H1 (cell line): Measurements from ENCODE around the gene KATNAL1. TPM values are rescaled to one million over a fixed set of nuclear protein-coding genes. Genes with fewer than 3 reads are reported as not detected.

Source experiments
- CTCF ChIA-PET: fragments of 300-600 bp; sonication (Branson Sonifier 250); formaldehyde crosslinking; loops from one replicate; lab custom pipeline; 2021; ENCODE audit not compliant: partially characterized antibody; lab: Charles Lee
- POLR2A ChIA-PET: fragments of 300-600 bp; sonication (Branson Sonifier 250); formaldehyde crosslinking; loops from one replicate; lab custom pipeline; 2021; ENCODE audit warnings: inconsistent platforms; ENCODE audit not compliant: partially characterized antibody; lab: Charles Lee
- DNase-seq, 2 experiments: peaks; one replicate each; pipeline versions ENCODE4 v3.0.0 to v3.0.0-alpha.2; 2010 to 2022; ENCODE audit warnings: low spot score in 2 of 2, low read depth in 1 of 2, mixed read lengths in 1 of 2
- FAIRE-seq: peaks from 2 replicates; lab custom pipeline; 2011; peaks lifted over from hg19 to GRCh38; lab: Jason Lieb, UNC
- H2AFZ ChIP-seq: 2 replicates; pipeline ENCODE4 v1.8.1; 2012; ENCODE audit warnings: low read length, inconsistent platforms
- H2AK5ac ChIP-seq: 2 replicates; pipeline ENCODE4 v1.6.1; 2013; ENCODE audit warnings: low read depth, low read length
- H2BK120ac ChIP-seq: replicated peaks from 2 replicates; pipeline ENCODE3; 2013; ENCODE audit warnings: low read depth, low read length, inconsistent platforms
- H2BK12ac ChIP-seq: 2 replicates; pipeline ENCODE4 v1.6.1; 2013; ENCODE audit warnings: low read depth, low read length
- H2BK15ac ChIP-seq: 2 replicates; pipeline ENCODE4 v1.6.1; 2013; ENCODE audit warnings: low read length
- H2BK20ac ChIP-seq: 2 replicates; pipeline ENCODE4 v1.6.1; 2013; ENCODE audit warnings: low read length
- H2BK5ac ChIP-seq: 2 replicates; pipeline ENCODE4 v1.6.1; 2013; ENCODE audit warnings: low read depth, low read length
- H3K14ac ChIP-seq: 2 replicates; pipeline ENCODE4 v1.6.1; 2013; ENCODE audit warnings: inconsistent platforms; ENCODE audit not compliant: insufficient read length
- H3K18ac ChIP-seq: 2 replicates; pipeline ENCODE4 v1.6.1; 2013; ENCODE audit warnings: low read length; ENCODE audit errors: extremely low read depth
- H3K23ac ChIP-seq: 2 replicates; pipeline ENCODE4 v1.6.1; 2013; ENCODE audit warnings: inconsistent platforms; ENCODE audit not compliant: insufficient read length
- H3K23me2 ChIP-seq: 2 replicates; pipeline ENCODE4 v1.6.1; 2013; ENCODE audit warnings: low read depth, low read length
- H3K27ac ChIP-seq: 2 replicates; pipeline ENCODE4 v1.6.1; 2011; ENCODE audit warnings: low read depth, low read length, inconsistent platforms
- H3K27me3 ChIP-seq, 4 experiments: replicated peaks in 1 of 4; 1 replicate in 1 of 4; 2 replicates in 3 of 4; pipeline versions ENCODE4 v1.6.1 to v1.8.1; 2011 to 2013; ENCODE audit warnings: low read length in 3 of 4, mild to moderate bottlenecking in 3 of 4, inconsistent platforms in 2 of 4, mixed read lengths in 2 of 4, moderate library complexity in 1 of 4; ENCODE audit not compliant: control insufficient read depth in 3 of 4, insufficient read depth in 3 of 4; ENCODE audit errors: extremely low read depth in 1 of 4
- H3K36me3 ChIP-seq, 4 experiments: 2 replicates each; pipeline versions ENCODE4 v1.6.1 to v1.8.1; 2011 to 2013; ENCODE audit warnings: mild to moderate bottlenecking in 4 of 4, low read length in 3 of 4, moderate library complexity in 2 of 4, control low read depth in 1 of 4, inconsistent platforms in 1 of 4; ENCODE audit not compliant: insufficient read depth in 4 of 4, control insufficient read depth in 2 of 4
- H3K4ac ChIP-seq: replicated peaks from 2 replicates; pipeline ENCODE3; 2013; ENCODE audit warnings: low read length, low read depth, mixed read lengths, inconsistent platforms; ENCODE audit not compliant: insufficient read length
- H3K4me1 ChIP-seq, 4 experiments: replicated peaks in 1 of 4; 1 replicate in 1 of 4; 2 replicates in 3 of 4; pipeline versions ENCODE4 v1.6.1 to v1.8.1; 2011 to 2013; ENCODE audit warnings: low read length in 3 of 4, inconsistent platforms in 2 of 4, mixed read lengths in 1 of 4; ENCODE audit not compliant: insufficient read depth in 4 of 4, control insufficient read depth in 3 of 4
- H3K4me2 ChIP-seq, 2 experiments: 2 replicates each; pipeline versions ENCODE4 v1.6.1 to v1.8.1; 2011 to 2013; ENCODE audit warnings: low read depth in 2 of 2, low read length in 2 of 2, control low read depth in 1 of 2, inconsistent platforms in 1 of 2, mild to moderate bottlenecking in 1 of 2; ENCODE audit not compliant: insufficient read depth in 1 of 2
- H3K4me3 ChIP-seq, 4 experiments: fragments of 200-600, 300-600 bp in 1 of 4; sonication (generic), shearing (Covaris generic), sonication (Bioruptor Twin) in 1 of 4; 2 replicates each; pipeline versions ENCODE4 v1.5.1 to v1.8.1; 2011 to 2016; ENCODE audit warnings: low read length in 4 of 4, low read depth in 3 of 4, control low read depth in 2 of 4, inconsistent platforms in 2 of 4, mild to moderate bottlenecking in 2 of 4, mixed read lengths in 1 of 4, moderate library complexity in 1 of 4; ENCODE audit not compliant: insufficient read depth in 2 of 4; ENCODE audit errors: extremely low read depth in 1 of 4
- H3K56ac ChIP-seq: replicated peaks from 2 replicates; pipeline ENCODE3; 2013; ENCODE audit warnings: low read depth, mild to moderate bottlenecking, mixed read lengths, low read length, inconsistent platforms; ENCODE audit not compliant: insufficient read length
- H3K79me1 ChIP-seq: 2 replicates; pipeline ENCODE4 v1.6.1; 2013; ENCODE audit warnings: low read depth, low read length, control low read depth
- H3K79me2 ChIP-seq, 2 experiments: 2 replicates each; pipeline versions ENCODE4 v1.6.1 to v1.8.1; 2012 to 2013; ENCODE audit warnings: low read length in 2 of 2, mild to moderate bottlenecking in 2 of 2, inconsistent platforms in 1 of 2; ENCODE audit not compliant: insufficient read depth in 2 of 2, control insufficient read depth in 1 of 2
- H3K9ac ChIP-seq, 4 experiments: replicated peaks in 1 of 4; 1 replicate in 1 of 4; 2 replicates in 3 of 4; pipeline versions ENCODE4 v1.6.1 to v1.8.1; 2011 to 2013; ENCODE audit warnings: low read depth in 3 of 4, low read length in 3 of 4, control low read depth in 2 of 4, mild to moderate bottlenecking in 2 of 4, moderate library complexity in 2 of 4, inconsistent platforms in 1 of 4; ENCODE audit errors: extremely low read depth in 1 of 4
- H3K9me3 ChIP-seq, 2 experiments: 2 replicates each; pipeline versions ENCODE4 v1.6.1 to v1.8.1; 2012 to 2013; ENCODE audit warnings: mild to moderate bottlenecking in 2 of 2, moderate library complexity in 2 of 2, control low read depth in 1 of 2, inconsistent platforms in 1 of 2, low read depth in 1 of 2, low read length in 1 of 2, mixed read lengths in 1 of 2; ENCODE audit not compliant: insufficient read depth in 2 of 2
- H4K20me1 ChIP-seq, 2 experiments: replicated peaks in 1 of 2; 2 replicates each; pipeline versions ENCODE3 to v1.8.1; 2011 to 2013; ENCODE audit warnings: inconsistent platforms in 2 of 2, low read length in 2 of 2, mild to moderate bottlenecking in 1 of 2; ENCODE audit not compliant: insufficient read depth in 2 of 2, control insufficient read depth in 1 of 2
- H4K5ac ChIP-seq: 2 replicates; pipeline ENCODE4 v1.6.1; 2013; ENCODE audit warnings: low read length, low read depth, mixed read lengths, inconsistent platforms; ENCODE audit not compliant: insufficient read length
- H4K8ac ChIP-seq: 2 replicates; pipeline ENCODE4 v1.8.0; 2013; ENCODE audit warnings: mild to moderate bottlenecking, moderate library complexity, low read length, inconsistent platforms; ENCODE audit not compliant: insufficient read depth; ENCODE audit errors: extremely low read depth
- H4K91ac ChIP-seq: replicated peaks from 2 replicates; pipeline ENCODE3; 2013; ENCODE audit warnings: low read length, mixed read lengths, inconsistent platforms; ENCODE audit not compliant: insufficient read length
- EGR1 ChIP-seq: IDR thresholded peaks from 2 replicates; pipeline ENCODE4 v1.6.1; 2011; ENCODE audit warnings: low read depth, low read length, borderline replicate concordance
- polyA plus RNA-seq, 7 experiments: library from polyadenylated mRNA; depleted of rRNA in 3 of 7; stranded (reverse) in 5 of 7; unstranded in 2 of 7; fragments of >200 nt in 5 of 7; fragments of 200-250 nt in 2 of 7; gene quantifications; 1 replicate in 5 of 7; 2 replicates in 1 of 7; 4 replicates in 1 of 7; pipeline versions ENCODE4 v1.2.1 to v1.2.3, GENCODE V29; 2011 to 2013; ENCODE audit warnings: missing spikeins in 2 of 7, mixed read lengths in 2 of 7
- total RNA-seq: library from RNA; stranded (reverse); fragmentation: NEBNext Ultra II Directional; extraction: Animal tissue kit (Norgen Biotek cat#: 25700); gene quantifications from 2 replicates; pipeline ENCODE4 v1.2.1, GENCODE V29; 2021
- TF ChIP-seq, protein P1 (sequence below): IDR thresholded peaks from 2 replicates; pipeline ENCODE4 v1.6.1; 2012; ENCODE audit warnings: inconsistent platforms

The KATNAL1 gene
- total and polyA plus RNA-seq, 2 of the 8 experiments (the other 6 are each of a cell fraction or from before 2014, with no cell fraction given): 4.0 to 13.2 TPM

DNA sequence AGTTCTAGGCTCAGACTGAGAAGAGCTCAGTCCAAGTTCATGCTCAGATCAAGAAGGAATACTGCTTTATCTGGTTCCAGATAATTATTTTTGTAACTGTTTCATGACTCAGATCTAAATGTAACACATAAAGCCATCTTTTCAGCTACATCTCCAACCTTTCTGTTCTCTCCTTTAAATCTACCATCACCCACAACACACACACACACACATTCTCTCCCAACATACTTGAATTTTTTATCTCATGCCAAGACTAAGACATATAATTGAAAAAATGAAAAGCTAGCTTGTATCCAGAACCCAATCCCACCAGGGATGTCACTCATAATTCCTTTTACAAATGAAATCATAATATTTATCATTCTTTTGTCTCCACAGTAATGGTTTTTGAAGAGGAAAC is 7.6 kb downstream of the KATNAL1 start:
- no peak overlapping the region for H2AK5ac ChIP-seq
- DNase-seq (no peak), FAIRE-seq (no peak)
- ChIA-PET CTCF (interaction anchor here (1.3 kb wide), 1 partner anchor 167 kb away, joined by 6 read pairs; no protein-coding TSS in a partner anchor), POLR2A (no interaction called here)
- TF ChIP-seq, protein P1, sequence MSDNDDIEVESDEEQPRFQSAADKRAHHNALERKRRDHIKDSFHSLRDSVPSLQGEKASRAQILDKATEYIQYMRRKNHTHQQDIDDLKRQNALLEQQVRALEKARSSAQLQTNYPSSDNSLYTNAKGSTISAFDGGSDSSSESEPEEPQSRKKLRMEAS: no peak
- TF ChIP-seq EGR1: no peak
- H3K4me2 ChIP-seq: no peak overlapping the region
- H3K9me3 ChIP-seq: no peaks in the 10 kb centered on the region
- H2BK5ac ChIP-seq: no peak overlapping the region
- no peak overlapping the region for H4K5ac ChIP-seq
- peaks cover 2% of the 10 kb centered on the region; the same call in 1 of the 2 replicates for H3K79me1 ChIP-seq
- H3K27me3 ChIP-seq: no peaks in the 10 kb centered on the region
- no peak overlapping the region for H4K91ac ChIP-seq
- no peaks in the 10 kb centered on the region for H3K36me3 ChIP-seq
- no peak overlapping the region for H3K23ac ChIP-seq
- H2BK15ac ChIP-seq: no peak overlapping the region
- no peak overlapping the region for H2BK120ac ChIP-seq
- no peak overlapping the region for H2AFZ ChIP-seq
- H3K79me2 ChIP-seq: peaks cover 0 to 70% of the 10 kb centered on the region in 2 experiments; a peak in 2 of 4 replicates
- H3K18ac ChIP-seq: no peak overlapping the region
- no peak overlapping the region for H2BK12ac ChIP-seq
- no peak overlapping the region for H2BK20ac ChIP-seq
- H3K14ac ChIP-seq: no peak overlapping the region
- H3K23me2 ChIP-seq: no peaks in the 10 kb centered on the region
- no peaks in the 10 kb centered on the region for H4K20me1 ChIP-seq
- H3K27ac ChIP-seq: no peak overlapping the region
- H3K9ac ChIP-seq: no peak overlapping the region
- no peaks in the 10 kb centered on the region for H3K4me1 ChIP-seq
- no peak overlapping the region for H3K56ac ChIP-seq
- no peak overlapping the region for H3K4me3 ChIP-seq
- no peak overlapping the region for H4K8ac ChIP-seq
- no peak overlapping the region for H3K4ac ChIP-seq
